Epithelial cell of esophagus (primary cell): Measurements from ENCODE around the gene PHB1.
"Not testable (repeated sequence)": the region's sequence is repeated elsewhere in the genome, so short reads cannot be mapped to it uniquely, and the experiment has no call there.

Experiments
- DNase-seq: peaks from one replicate; pipeline ENCODE4 v3.0.0; 2010; ENCODE audit warnings: low read depth
- H3K4me3 ChIP-seq: 2 replicates; pipeline ENCODE4 v1.5.1; 2011; ENCODE audit warnings: mild to moderate bottlenecking, low read length, control low read depth
- TF ChIP-seq, protein P1 (sequence below): IDR thresholded peaks from 2 replicates; pipeline ENCODE4 v1.5.1; 2011; ENCODE audit warnings: low read depth, mild to moderate bottlenecking, low read length, control low read depth, inconsistent platforms; ENCODE audit not compliant: insufficient read depth; ENCODE audit errors: missing control alignments

PHB1 gene

GRCh38 chr17:49434821-49435670 lies 20.4 kb upstream of the PHB1 start:
- H3K4me3 ChIP-seq = no peak overlapping the region
- DNase-seq = peak; percentile 66
- TF ChIP-seq, protein P1, sequence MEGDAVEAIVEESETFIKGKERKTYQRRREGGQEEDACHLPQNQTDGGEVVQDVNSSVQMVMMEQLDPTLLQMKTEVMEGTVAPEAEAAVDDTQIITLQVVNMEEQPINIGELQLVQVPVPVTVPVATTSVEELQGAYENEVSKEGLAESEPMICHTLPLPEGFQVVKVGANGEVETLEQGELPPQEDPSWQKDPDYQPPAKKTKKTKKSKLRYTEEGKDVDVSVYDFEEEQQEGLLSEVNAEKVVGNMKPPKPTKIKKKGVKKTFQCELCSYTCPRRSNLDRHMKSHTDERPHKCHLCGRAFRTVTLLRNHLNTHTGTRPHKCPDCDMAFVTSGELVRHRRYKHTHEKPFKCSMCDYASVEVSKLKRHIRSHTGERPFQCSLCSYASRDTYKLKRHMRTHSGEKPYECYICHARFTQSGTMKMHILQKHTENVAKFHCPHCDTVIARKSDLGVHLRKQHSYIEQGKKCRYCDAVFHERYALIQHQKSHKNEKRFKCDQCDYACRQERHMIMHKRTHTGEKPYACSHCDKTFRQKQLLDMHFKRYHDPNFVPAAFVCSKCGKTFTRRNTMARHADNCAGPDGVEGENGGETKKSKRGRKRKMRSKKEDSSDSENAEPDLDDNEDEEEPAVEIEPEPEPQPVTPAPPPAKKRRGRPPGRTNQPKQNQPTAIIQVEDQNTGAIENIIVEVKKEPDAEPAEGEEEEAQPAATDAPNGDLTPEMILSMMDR = peak; percentile 75

GRCh38 chr17:49433000-49433694 lies 18.5 kb upstream of the PHB1 start:
- no peak for DNase-seq
- H3K4me3 ChIP-seq = no peak overlapping the region
- TF ChIP-seq, protein P1 = no peak

GRCh38 chr17:49431743-49432142 lies 17.1 kb upstream of the PHB1 start:
- TF ChIP-seq, protein P1 = no peak
- DNase-seq = no peak
- H3K4me3 ChIP-seq = no peak overlapping the region

GRCh38 chr17:49425004-49425286 lies 10.3 kb upstream of the PHB1 start:
- no peak for DNase-seq
- TF ChIP-seq, protein P1 = no peak
- no peak overlapping the region for H3K4me3 ChIP-seq

- DNase-seq, H3K4me3 ChIP-seq: not testable (repeated sequence)
Observed at GRCh38 chr17:49424276-49425003, 9.8 kb upstream of the PHB1 start.

- H3K4me3 ChIP-seq = no peak overlapping the region
- TF ChIP-seq, protein P1 = no peak
Observed at GRCh38 chr17:49422714-49423113, 8.0 kb upstream of the PHB1 start.

DNA sequence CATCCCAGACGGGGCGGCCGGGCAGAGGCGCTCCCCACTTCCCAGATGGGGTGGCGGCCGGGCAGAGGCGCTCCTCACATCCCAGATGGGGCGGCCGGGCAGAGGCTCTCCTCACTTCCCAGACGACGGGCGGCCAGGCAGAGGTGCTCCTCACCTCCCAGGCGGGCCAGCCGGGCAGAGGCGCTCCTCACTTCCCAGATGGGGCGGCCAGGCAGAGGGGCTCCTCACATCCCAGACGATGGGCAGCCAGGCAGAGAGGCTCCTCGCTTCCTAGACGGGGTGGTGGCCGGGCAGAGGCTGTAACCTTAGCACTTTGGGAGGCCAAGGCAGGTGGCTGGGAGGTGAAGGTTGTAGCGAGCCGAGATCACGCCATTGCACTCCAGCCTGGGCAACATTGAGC lies 5.1 kb upstream of the PHB1 start:
- not testable (repeated sequence) for DNase-seq, H3K4me3 ChIP-seq

More at GRCh38 chr17:49422714-49423113, 8.0 kb upstream of the PHB1 start:
- no peak for DNase-seq

DNA sequence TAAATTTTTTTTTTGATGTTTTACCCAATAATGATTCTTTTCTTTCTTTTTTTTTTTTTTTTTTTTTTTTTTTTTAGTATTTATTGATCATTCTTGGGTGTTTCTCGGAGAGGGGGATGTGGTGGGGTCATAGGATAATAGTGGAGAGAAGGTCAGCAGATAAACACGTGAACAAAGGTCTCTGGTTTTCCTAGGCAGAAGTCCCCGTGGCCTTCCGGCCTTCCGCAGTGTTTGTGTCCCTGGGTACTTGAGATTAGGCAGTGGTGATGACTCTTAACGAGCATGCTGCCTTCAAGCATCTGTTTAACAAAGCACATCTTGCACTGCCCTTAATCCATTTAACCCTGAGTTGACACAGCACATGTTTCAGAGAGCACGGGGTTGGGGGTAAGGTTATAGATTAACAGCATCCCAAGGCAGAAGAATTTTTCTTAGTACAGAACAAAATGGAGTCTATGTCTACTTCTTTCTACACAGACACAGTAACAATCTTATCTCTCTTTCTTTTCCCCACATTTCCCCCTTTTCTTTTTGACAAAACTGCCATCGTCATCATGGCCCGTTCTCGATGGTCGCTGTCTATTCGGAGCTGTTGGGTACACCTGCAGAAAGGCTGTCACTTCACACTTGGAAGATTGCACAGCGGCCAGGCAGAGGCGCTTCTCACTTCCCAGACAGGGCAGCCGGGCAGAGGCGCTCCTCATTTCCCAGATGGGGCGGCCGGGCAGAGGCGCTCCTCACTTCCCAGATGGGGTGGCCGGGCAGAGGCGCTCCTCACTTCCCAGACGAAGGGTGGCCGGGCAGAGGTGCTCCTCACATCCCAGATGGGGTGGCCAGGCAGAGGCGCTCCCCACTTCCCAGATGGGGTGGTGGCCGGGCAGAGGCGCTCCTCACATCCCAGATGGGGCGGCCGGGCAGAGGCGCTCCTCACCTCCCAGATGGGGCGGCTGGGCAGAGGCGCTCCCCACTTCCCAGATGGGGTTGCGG lies 4.4 kb upstream of the PHB1 start:
- not testable (repeated sequence) for H3K4me3 ChIP-seq

More for the DNA sequence above, 4.4 kb upstream of the PHB1 start:
- not testable (repeated sequence) for DNase-seq
